GM12872 (cell line): ENCODE results near the gene NRCAM.

ENCODE experiments used
- TF ChIP-seq, protein P1 (sequence below): IDR thresholded peaks from 3 replicates; pipeline ENCODE4 v1.5.1; 2011; ENCODE audit warnings: low read depth, mild to moderate bottlenecking, low read length, moderate library complexity; ENCODE audit not compliant: insufficient read depth

The NRCAM gene

DNA sequence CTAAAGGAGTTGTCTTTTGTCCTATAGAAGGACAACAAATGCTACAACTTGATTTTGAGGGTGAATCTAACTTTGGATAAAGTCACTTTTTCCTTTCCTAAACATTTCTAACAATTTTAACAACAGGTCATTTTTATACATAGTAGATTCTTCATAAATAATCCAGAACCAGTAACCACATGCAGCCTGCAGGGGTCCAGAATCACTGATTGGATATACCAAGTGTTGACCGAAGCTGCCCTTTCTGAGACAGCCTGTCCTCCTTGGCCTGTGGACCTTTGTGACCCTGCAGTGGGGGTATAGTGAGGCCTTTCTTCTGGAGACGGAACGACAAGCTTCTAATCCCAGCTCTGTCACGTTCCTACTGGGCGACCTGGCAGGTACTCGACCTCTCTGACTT, 291.3 kb downstream of the NRCAM start:
- TF ChIP-seq, protein P1, sequence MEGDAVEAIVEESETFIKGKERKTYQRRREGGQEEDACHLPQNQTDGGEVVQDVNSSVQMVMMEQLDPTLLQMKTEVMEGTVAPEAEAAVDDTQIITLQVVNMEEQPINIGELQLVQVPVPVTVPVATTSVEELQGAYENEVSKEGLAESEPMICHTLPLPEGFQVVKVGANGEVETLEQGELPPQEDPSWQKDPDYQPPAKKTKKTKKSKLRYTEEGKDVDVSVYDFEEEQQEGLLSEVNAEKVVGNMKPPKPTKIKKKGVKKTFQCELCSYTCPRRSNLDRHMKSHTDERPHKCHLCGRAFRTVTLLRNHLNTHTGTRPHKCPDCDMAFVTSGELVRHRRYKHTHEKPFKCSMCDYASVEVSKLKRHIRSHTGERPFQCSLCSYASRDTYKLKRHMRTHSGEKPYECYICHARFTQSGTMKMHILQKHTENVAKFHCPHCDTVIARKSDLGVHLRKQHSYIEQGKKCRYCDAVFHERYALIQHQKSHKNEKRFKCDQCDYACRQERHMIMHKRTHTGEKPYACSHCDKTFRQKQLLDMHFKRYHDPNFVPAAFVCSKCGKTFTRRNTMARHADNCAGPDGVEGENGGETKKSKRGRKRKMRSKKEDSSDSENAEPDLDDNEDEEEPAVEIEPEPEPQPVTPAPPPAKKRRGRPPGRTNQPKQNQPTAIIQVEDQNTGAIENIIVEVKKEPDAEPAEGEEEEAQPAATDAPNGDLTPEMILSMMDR, result no peak

DNA sequence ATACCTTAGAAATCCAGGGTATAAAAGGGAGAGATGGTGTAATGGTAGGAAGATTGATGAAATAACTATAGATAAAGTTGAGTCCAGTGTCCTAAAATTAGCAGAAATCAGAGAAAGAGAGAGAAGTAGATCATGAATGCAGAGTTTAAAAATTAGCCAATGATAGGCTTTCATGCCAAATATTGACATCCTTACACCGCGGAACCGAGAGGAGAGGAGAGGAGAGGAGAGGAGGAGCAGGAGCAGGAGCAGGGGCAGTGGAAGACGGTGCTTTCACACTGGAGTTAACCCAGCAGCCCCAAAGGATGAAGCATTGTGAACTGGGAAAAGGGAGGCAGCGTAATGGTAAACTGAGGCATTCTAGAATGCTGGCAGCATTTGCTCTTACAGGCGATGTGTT, 291.9 kb downstream of the NRCAM start:
- TF ChIP-seq, protein P1, result no peak

DNA sequence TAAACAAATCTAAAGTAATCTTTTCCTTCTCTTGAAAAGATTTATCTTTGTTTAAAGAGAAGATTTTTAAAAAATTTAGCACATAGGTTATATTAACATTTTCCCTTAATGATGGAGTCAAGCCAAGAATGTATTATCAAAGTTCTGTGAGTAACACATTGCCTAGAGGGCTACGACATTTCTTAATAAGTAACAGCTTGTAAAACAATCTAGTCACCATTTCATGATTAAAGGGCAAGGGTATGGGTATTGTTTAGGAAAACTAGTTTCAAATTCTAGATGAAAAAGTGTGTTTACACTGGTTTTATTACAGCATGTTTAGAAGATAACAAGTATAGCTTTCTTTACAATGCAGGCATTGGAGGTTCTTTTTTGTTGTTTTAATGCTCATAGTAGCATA, 297.5 kb downstream of the NRCAM start:
- TF ChIP-seq, protein P1, result no peak

DNA sequence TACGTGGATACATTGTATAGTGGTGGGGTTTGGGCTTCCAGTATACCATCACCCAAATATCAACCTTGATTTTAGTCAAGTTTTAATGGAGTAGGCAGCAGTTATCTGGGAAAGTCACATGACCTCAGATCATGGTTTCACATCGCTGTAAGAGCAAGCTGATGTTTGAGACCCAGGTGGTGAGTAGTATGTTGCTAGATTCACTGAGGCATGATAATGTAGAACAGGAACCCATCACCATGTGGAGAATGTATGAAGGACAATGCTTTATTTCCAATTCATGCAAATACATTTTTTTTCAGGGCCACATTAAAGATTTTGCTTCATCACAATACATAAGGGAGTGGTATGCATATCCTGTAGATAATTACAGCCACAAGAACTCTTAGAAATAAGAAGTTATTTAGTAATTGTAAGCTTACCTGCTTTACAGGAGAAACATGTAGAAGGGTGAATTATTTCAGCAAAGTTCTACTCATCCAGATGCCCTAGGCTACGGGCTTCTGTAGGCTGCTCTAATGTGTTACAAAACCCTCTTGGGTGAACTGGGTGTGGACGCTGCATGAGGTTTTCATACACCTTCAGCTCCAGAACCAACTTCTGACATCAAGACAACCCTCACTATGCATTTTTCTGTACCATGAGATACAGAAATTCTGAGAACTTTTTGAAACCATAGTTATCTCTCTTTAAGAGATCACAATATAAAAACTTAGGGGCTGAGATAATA, 298.5 kb downstream of the NRCAM start:
- TF ChIP-seq, protein P1, result no peak

DNA sequence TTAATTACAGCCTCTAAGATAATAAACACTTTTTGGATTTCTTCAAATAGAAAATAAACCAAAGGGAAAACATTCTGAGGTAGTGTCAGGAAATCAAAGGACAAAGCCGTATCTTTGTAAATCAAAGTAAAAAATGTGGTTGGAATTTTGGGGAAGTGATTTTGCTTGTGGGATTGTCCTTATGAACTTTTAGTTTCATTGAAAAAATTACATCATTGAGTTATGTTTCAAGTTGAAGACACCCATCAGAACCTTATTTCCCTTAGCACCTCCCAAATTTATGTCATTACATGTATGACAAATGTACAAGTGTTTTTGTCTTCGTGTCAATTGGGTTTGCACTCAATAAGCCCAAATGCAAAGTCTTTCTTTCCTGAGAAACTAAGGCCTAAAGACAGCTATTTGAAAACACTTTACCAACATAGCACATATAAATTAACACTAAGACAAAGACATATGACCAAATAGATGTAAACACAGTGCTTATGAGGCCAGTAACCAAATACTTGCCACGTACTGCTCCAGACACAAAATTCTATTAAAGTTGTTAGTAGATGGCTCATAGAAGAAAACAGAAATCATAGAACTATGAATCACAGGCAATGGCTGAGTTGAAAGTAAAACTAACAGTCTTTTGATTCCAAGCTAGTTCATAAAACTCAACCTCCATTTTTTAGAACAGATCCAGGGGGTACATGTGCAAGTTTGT, 299.2 kb downstream of the NRCAM start:
- TF ChIP-seq, protein P1, result no peak

DNA sequence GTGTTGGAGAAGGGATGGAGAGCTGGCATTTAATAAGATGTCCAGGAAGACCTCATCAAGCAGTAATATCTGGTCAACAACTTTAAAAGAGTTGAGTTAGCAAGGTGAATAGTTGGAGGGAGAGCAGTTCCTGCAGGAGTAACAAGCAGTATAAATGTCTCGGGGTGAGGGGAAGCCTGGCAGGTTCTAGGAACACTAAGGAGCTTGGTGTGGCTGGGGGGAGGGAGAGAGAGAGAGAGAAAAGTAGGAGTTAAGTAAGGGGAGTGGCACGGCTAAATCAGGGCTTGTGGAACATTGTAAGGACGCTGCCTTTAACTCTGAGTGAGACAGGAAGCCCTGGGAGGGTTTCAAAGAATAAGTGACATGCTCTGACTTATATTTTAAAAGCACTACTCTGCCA, 304.0 kb downstream of the NRCAM start:
- TF ChIP-seq, protein P1, result no peak

DNA sequence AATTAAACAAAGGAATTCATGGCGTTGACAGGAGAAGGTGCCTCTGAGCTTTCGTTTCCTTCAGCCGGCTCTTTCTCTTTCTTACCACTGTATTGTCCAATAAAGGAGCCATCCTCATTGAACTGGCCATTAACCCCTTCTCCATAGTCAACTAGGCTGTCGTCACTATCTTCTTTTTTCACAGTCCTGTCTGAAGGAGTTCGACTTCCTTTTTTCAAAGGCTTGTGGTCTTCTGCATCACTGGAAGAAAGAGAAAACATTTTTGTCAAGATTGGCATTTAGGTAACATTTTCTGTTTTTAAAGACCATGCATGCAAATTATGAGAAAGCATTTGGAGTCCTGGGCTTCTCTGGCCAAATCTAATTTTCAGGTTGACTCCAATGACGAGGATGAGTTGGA, 306.3 kb downstream of the NRCAM start:
- TF ChIP-seq, protein P1, result no peak
